ENCODE measurements around the gene CLIP3.
"Not testable (repeated sequence)": the region's sequence is repeated elsewhere in the genome, so short reads cannot be mapped to it uniquely, and the experiment has no call there.

CLIP3 gene

GRCh38 chr19:35987571-35987896 is 45.1 kb downstream of the CLIP3 start:
- no peak for DNase-seq
- in situ Hi-C loops (cut with MboI; ENCODE audit: low pct_unique_long_range_greater_than_20kb, low sequenced_read_pairs), result no loop called here

GRCh38 chr19:35986664-35987570 is 45.8 kb downstream of the CLIP3 start:
- peak; percentile 58 for DNase-seq
- in situ Hi-C loops (cut with MboI; ENCODE audit: low pct_unique_long_range_greater_than_20kb, low sequenced_read_pairs), result no loop called here

- in situ Hi-C loops (cut with MboI; ENCODE audit: low pct_unique_long_range_greater_than_20kb, low sequenced_read_pairs), result no loop called here
- DNase-seq, result no peak
These were observed 46.6 kb downstream of the CLIP3 start for GRCh38 chr19:35986111-35986510.

- DNase-seq, result no peak
- in situ Hi-C loops (cut with MboI; ENCODE audit: low pct_unique_long_range_greater_than_20kb, low sequenced_read_pairs), result no loop called here
These were observed 49.5 kb downstream of the CLIP3 start for GRCh38 chr19:35983177-35983576.

DNA sequence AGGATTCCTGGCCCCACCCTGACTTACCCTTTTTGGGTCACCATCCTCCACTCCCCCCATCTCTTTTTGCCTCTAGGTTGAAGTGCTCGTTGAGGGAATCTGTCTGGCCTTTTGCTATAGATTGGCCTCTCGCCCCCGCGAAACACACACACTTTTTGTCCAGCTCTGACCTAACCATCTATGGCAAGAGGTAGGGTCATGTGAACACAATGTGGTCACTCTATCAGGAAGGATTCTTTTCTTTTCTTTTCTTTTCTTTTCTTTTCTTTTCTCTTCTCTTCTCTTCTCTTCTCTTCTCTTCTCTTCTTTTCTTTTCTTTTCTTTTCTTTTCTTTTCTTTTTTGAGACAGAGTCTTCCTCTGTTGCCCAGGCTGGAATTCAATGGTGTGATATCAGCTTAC is 51.7 kb downstream of the CLIP3 start:
- in situ Hi-C loops (cut with MboI; ENCODE audit: low pct_unique_long_range_greater_than_20kb, low sequenced_read_pairs); DNase-seq: not testable (repeated sequence)

DNA sequence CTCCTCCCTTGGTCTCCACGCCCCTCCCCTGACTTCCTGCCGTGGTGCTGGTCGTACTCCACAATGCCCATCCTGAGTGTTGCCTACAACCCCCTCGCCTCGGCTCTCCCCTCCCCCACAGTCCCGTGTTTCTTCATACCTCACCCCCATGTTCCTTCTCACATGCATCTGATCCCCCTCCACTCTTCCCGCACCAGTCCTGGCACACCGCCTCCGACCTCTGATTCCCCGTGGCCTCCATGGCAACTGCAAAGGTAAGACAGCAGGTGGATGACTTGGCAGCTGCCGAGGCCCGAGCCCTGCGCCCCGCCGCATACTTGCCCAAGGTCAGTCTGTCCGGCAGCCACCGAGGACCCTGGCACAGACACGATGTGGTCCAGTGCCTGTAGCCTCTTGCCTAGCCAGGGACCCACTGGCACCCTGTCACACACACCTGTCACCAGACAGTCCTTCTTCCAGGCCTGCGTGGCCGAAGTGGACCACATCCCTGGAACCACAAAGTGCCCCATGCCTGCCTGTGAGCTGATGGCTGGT is 53.8 kb downstream of the CLIP3 start:
- no peak for DNase-seq
- in situ Hi-C loops (cut with MboI; ENCODE audit: low pct_unique_long_range_greater_than_20kb, low sequenced_read_pairs), result no loop called here

DNA sequence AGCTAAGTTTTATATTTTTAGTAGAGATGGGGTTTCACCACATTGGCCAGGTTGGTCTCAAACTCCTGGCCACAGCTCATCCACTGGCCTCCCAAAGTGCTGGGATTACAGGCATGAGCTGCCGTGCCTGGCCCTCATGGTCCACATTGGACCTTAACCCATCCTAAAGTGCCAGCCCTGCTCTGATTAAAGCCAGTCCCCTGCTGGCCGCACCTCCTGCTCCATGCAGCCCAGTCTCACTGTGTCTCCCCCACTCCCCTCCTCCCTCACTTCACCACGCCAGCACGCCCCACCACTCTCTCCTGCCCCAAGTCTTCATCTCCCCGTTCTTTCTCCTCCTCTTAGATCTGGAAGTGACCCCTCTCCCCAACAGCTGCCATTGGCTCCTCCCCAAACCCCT is 54.4 kb downstream of the CLIP3 start:
- in situ Hi-C loops (cut with MboI; ENCODE audit: low pct_unique_long_range_greater_than_20kb, low sequenced_read_pairs), result no loop called here
- DNase-seq, result no peak

GRCh38 chr19:35977446-35978222 is 55.0 kb downstream of the CLIP3 start:
- DNase-seq, result peak; percentile 81
- in situ Hi-C loops (cut with MboI; ENCODE audit: low pct_unique_long_range_greater_than_20kb, low sequenced_read_pairs), result no loop called here

DNA sequence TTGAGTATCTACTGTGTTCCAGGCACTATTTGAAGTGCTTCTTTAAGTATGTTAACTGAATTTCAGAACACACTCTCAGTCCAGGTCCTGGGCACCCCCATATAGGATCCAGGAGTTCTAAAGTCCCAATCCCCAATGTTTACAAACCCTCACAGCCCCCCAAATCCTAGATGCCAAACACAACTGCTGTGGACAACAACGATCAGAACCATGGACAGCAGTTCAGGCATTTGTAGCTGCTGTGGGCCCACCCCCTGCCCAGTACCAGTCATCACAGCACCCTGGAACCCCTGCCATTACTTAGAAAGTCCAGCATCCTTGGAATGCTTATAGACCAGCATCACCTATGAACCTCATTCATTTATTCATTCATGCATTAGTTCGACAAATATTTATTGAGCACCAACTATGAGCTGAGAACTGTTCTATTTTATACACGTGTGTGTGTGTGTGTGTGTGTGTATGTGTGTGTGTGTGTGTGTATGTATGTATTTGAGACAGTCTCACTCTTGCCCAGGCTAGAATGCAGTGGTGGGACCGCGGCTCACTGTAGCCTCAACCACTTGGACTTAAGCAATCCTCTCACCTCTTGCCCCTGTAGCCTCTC is 57.0 kb downstream of the CLIP3 start:
- DNase-seq, result peak; percentile 44
- in situ Hi-C loops (cut with MboI; ENCODE audit: low pct_unique_long_range_greater_than_20kb, low sequenced_read_pairs), result no loop called here

GRCh38 chr19:35973487-35973886 is 59.2 kb downstream of the CLIP3 start:
- DNase-seq, result no peak
- in situ Hi-C loops (cut with MboI; ENCODE audit: low pct_unique_long_range_greater_than_20kb, low sequenced_read_pairs), result no loop called here

DNA sequence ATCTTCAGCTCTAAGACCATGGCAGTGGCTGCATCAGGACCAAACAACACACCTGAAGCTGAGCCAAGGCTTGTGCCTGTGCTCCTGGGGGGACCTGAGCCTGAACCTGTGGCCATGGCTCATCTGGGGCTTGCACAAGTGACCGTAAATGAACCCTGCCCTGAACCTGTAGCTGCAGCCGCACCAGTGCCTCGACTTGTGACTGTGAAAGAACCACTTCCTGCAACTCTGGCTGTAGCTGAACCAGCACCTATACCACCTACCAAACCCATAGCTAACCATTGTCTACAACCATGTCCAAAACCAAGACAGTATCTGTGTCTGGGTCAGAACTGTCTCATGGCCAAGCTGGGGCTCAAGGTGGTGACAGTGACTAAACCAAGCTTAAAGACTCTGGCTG is 65.9 kb downstream of the CLIP3 start:
- no peak for DNase-seq
- in situ Hi-C loops (cut with MboI; ENCODE audit: low pct_unique_long_range_greater_than_20kb, low sequenced_read_pairs), result no loop called here
